GM18868 (cell line): Measurements from ENCODE around the gene KNDC1.
"Not testable (repeated sequence)": the region's sequence is repeated elsewhere in the genome, so short reads cannot be mapped to it uniquely, and the experiment has no call there.

Source experiments
- ATAC-seq: cut with Tn5 transposase; IDR thresholded peaks from one replicate; pipeline ENCODE4 v1.9.1; 2021; ENCODE audit warnings: mild to moderate bottlenecking, moderate library complexity; ENCODE audit not compliant: unreplicated experiment

KNDC1 gene

GRCh38 chr10:133215586-133215985 lies 55.6 kb downstream of the KNDC1 start:
- ATAC-seq: no peak

- no peak for ATAC-seq
Measured at GRCh38 chr10:133216776-133217175, 56.8 kb downstream of the KNDC1 start.

- ATAC-seq: no peak
Measured at GRCh38 chr10:133217800-133218589, 58.0 kb downstream of the KNDC1 start.

GRCh38 chr10:133218891-133219290 lies 58.9 kb downstream of the KNDC1 start:
- ATAC-seq: no peak

GRCh38 chr10:133219782-133220181 lies 59.8 kb downstream of the KNDC1 start:
- no peak for ATAC-seq

- no peak for ATAC-seq
Measured at GRCh38 chr10:133221331-133221730, 61.3 kb downstream of the KNDC1 start.

GRCh38 chr10:133221756-133222155 lies 61.7 kb downstream of the KNDC1 start:
- ATAC-seq: not testable (repeated sequence)

- ATAC-seq: no peak
Measured at GRCh38 chr10:133224076-133224475, 64.1 kb downstream of the KNDC1 start.

GRCh38 chr10:133224756-133225372 lies 64.8 kb downstream of the KNDC1 start:
- no peak for ATAC-seq

GRCh38 chr10:133225707-133226191 lies 65.7 kb downstream of the KNDC1 start:
- no peak for ATAC-seq

- ATAC-seq: no peak
Measured at GRCh38 chr10:133226251-133226808, 66.3 kb downstream of the KNDC1 start.

GRCh38 chr10:133227256-133227655 lies 67.2 kb downstream of the KNDC1 start:
- no peak for ATAC-seq

- no peak for ATAC-seq
Measured at GRCh38 chr10:133229265-133230043, 69.4 kb downstream of the KNDC1 start.

GRCh38 chr10:133230044-133230361 lies 70.0 kb downstream of the KNDC1 start, which contains the start of gene UTF1:
Gene UTF1, plus strand, starts transcription at chr10:133230217. Its CDS starts 72 bp downstream, at chr10:133230289.
- ATAC-seq: no peak

- no peak for ATAC-seq
Measured at GRCh38 chr10:133230387-133231195, 70.6 kb downstream of the KNDC1 start.

- ATAC-seq: no peak
Measured at GRCh38 chr10:133231244-133231945, 71.4 kb downstream of the KNDC1 start.

GRCh38 chr10:133231946-133232574 lies 72.0 kb downstream of the KNDC1 start:
- ATAC-seq: no peak

GRCh38 chr10:133234796-133235195 lies 74.8 kb downstream of the KNDC1 start:
- not testable (repeated sequence) for ATAC-seq

- no peak for ATAC-seq
Measured at GRCh38 chr10:133235265-133235855, 75.3 kb downstream of the KNDC1 start.
